ENCODE data around the gene LYPD4. TPM values are rescaled to one million over a fixed set of nuclear protein-coding genes. Genes with fewer than 3 reads are reported as not detected.

The LYPD4 gene
- total RNA-seq, 1 donor from 2014 or later, result not detected

GRCh38 chr19:41847351-41848105 is 3.0 kb upstream of the LYPD4 start:
- no peaks in the 10 kb centered on the region for H3K4me1 Mint-ChIP-seq (ENCODE audit: low read depth)
- TF ChIP-seq CTCF (IDR thresholded peaks at IDR 0.05), result no peak
- DNase-seq (ENCODE audit: low spot score), result peak; percentile 67
- no peaks in the 10 kb centered on the region for H3K36me3 Mint-ChIP-seq (ENCODE audit: low read depth)
- peaks cover 3% of the 10 kb centered on the region for H3K9me3 Mint-ChIP-seq (ENCODE audit: low read depth)
- no peak overlapping the region for H3K27ac Mint-ChIP-seq (ENCODE audit: unreplicated experiment)
- H3K4me3 Mint-ChIP-seq (ENCODE audit: unreplicated experiment), result no peak overlapping the region
- peaks cover 39% of the 10 kb centered on the region for H3K27me3 Mint-ChIP-seq (ENCODE audit: low read depth)

- Mint-ChIP-seq H3K9me3 (ENCODE audit: low read depth) (peaks cover 3% of the 10 kb centered on the region), H3K27ac (ENCODE audit: unreplicated experiment) (no peak overlapping the region), H3K27me3 (ENCODE audit: low read depth) (peaks cover 29% of the 10 kb centered on the region), H3K4me1 (ENCODE audit: low read depth) (no peaks in the 10 kb centered on the region), H3K4me3 (ENCODE audit: unreplicated experiment) (no peak overlapping the region), H3K36me3 (ENCODE audit: low read depth) (no peaks in the 10 kb centered on the region)
- no peak for DNase-seq (ENCODE audit: low spot score)
- no peak for TF ChIP-seq CTCF (IDR thresholded peaks at IDR 0.05)
Observed at GRCh38 chr19:41845051-41845590, 638 bp upstream of the LYPD4 start.

- no peak for TF ChIP-seq CTCF (IDR thresholded peaks at IDR 0.05)
- Mint-ChIP-seq H3K27me3 (ENCODE audit: low read depth) (peaks cover 31% of the 10 kb centered on the region), H3K27ac (ENCODE audit: unreplicated experiment) (no peak within 1 kb of the TSS), H3K4me3 (ENCODE audit: unreplicated experiment) (no peak within 1 kb of the TSS), H3K4me1 (ENCODE audit: low read depth) (no peaks in the 10 kb centered on the region), H3K9me3 (ENCODE audit: low read depth) (peaks cover 3% of the 10 kb centered on the region), H3K36me3 (ENCODE audit: low read depth) (no peaks in the 10 kb centered on the region)
- no peak for DNase-seq (ENCODE audit: low spot score)
Observed at GRCh38 chr19:41845001-41845050, 343 bp upstream of the LYPD4 start, which contains the start of gene DMRTC2. TSS of gene DMRTC2 (plus strand) at chr19:41845042. CDS start at chr19:41847429, 2,387 bp downstream.

- no peak for TF ChIP-seq CTCF (IDR thresholded peaks at IDR 0.05)
- Mint-ChIP-seq H3K27me3 (ENCODE audit: low read depth) (peaks cover 35% of the 10 kb centered on the region), H3K4me3 (ENCODE audit: unreplicated experiment) (no peak overlapping the region), H3K9me3 (ENCODE audit: low read depth) (peaks cover 3% of the 10 kb centered on the region), H3K36me3 (ENCODE audit: low read depth) (no peaks in the 10 kb centered on the region), H3K4me1 (ENCODE audit: low read depth) (no peaks in the 10 kb centered on the region), H3K27ac (ENCODE audit: unreplicated experiment) (no peak overlapping the region)
- no peak for DNase-seq (ENCODE audit: low spot score)
Observed at GRCh38 chr19:41843371-41843770, 1.1 kb downstream of the LYPD4 start.

- H3K36me3 Mint-ChIP-seq (ENCODE audit: low read depth), result no peaks in the 10 kb centered on the region
- peaks cover 59% of the 10 kb centered on the region for H3K27me3 Mint-ChIP-seq (ENCODE audit: low read depth)
- H3K4me3 Mint-ChIP-seq (ENCODE audit: unreplicated experiment), result no peak overlapping the region
- no peak overlapping the region for H3K27ac Mint-ChIP-seq (ENCODE audit: unreplicated experiment)
- peaks cover 1% of the 10 kb centered on the region for H3K9me3 Mint-ChIP-seq (ENCODE audit: low read depth)
- H3K4me1 Mint-ChIP-seq (ENCODE audit: low read depth), result no peaks in the 10 kb centered on the region
- no peak for DNase-seq (ENCODE audit: low spot score)
- TF ChIP-seq CTCF (IDR thresholded peaks at IDR 0.05), result no peak
Observed at GRCh38 chr19:41839211-41839610, 5.3 kb downstream of the LYPD4 start.
